Loucy (cell line): ENCODE data around the gene SDCBP2.

Experiments
- CTCF ChIP-seq: fragments of 200-600 bp; sonication (generic); conservative IDR thresholded peaks from 2 replicates; pipeline ENCODE4 v1.5.1; 2014; ENCODE audit warnings: mild to moderate bottlenecking, antibody characterized with exemption, low read length
- EZH2phosphoT487 ChIP-seq: fragments of 200-600 bp; IDR thresholded peaks from 2 replicates; pipeline ENCODE4 v1.6.1; 2018; ENCODE audit warnings: antibody characterized with exemption, mild to moderate bottlenecking, moderate library complexity, borderline replicate concordance

- no peak for TF ChIP-seq CTCF
- no peak for TF ChIP-seq EZH2phosphoT487
Observed at GRCh38 chr20:1353956-1354355, 25.0 kb upstream of the SDCBP2 start.
